T-helper 1 cell treated with Interleukin-12 subunit alpha and Interleukin-12 subunit beta and Interleukin-4 antibody, amounts not matched to agents 30 ng/mL and 1 ng/mL, for 36 hours (primary cell): ENCODE measurements around the gene FNDC7. TPM values are rescaled to one million over a fixed set of nuclear protein-coding genes. Genes with fewer than 3 reads are reported as not detected.
"Not testable (repeated sequence)": the region's sequence is repeated elsewhere in the genome, so short reads cannot be mapped to it uniquely, and the experiment has no call there.

ENCODE experiments used
- intact Hi-C: fragments of 100-400 bp; cut with micrococcal nuclease; formaldehyde crosslinking; loops from one replicate; pipeline ENCODE4 v1.15.1; 2024
- total RNA-seq: library from RNA; stranded (reverse); gene quantifications from 2 replicates; pipeline ENCODE4 v1.2.3, GENCODE V29; 2022

The FNDC7 gene
- total RNA-seq, 1 donor from 2014 or later, result 0.17 TPM

DNA sequence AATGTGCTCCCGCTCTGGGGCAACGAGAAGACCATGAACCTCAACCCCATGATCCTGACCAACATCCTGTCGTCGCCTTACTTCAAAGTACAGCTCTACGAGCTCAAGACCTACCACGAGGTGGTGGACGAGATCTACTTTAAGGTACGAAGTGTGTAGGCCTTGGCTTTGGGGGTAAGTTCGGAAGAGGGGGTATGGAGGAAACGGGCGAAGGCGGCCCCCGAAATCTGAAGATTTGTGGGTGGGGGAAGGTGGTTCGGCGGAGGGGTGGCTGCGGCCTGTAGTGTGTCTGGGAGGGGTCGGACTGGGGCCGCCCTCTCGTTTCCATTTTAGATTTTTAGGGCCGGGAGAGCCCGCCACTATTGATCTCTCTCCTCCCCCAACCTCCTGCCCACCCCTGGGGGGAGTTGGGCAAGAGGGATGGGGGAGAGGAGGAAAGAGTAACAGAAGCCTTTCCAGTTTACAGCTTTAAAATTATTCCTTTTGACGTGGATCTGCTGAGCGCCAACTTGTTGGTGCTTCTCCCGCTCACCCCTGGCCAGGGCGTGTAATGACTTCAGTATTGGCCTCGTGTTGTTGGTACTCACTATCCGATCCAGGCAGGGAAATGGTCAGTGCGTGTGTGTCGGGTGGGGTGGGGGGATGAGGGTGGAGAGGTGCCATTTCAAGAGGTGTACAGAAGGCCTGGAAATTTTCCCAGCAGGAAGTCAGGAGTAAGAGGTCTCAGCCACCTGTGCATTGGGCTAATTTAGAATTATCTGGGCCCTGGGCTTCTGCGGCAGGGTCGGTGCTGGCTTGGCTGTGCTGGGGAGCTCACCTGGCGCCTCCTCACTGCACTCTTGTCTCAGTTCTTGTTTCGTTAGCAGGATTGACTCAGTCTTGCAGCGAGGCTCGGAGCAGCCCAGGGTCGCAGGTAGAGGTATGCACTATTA is 19.7 kb upstream of the FNDC7 start:
- intact Hi-C loops, result loop anchor here (1.0 to 5.0 kb wide), 17 partner anchors 11 to 1636 kb away; partner anchors contain the start of genes CLCC1, EEIG2, GNAI3 and GPSM2

DNA sequence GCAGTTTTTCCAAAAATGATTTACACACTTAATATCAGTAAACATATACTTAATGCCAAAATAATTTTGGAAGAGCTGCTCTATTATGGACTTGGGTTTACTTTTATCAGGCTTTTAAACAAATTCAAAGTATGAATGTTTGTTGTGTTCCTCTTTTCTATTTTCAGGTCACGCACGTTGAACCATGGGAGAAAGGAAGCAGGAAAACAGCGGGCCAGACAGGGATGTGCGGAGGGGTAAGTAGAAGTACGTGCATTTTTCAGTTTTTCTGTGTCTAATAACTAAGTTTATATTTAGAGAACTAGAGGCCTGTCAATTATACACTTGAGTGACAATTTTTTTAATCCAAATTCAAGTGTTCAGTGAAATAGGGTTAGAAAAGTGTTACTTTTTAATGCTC is 17.2 kb upstream of the FNDC7 start:
- intact Hi-C loops, result no loop called here

DNA sequence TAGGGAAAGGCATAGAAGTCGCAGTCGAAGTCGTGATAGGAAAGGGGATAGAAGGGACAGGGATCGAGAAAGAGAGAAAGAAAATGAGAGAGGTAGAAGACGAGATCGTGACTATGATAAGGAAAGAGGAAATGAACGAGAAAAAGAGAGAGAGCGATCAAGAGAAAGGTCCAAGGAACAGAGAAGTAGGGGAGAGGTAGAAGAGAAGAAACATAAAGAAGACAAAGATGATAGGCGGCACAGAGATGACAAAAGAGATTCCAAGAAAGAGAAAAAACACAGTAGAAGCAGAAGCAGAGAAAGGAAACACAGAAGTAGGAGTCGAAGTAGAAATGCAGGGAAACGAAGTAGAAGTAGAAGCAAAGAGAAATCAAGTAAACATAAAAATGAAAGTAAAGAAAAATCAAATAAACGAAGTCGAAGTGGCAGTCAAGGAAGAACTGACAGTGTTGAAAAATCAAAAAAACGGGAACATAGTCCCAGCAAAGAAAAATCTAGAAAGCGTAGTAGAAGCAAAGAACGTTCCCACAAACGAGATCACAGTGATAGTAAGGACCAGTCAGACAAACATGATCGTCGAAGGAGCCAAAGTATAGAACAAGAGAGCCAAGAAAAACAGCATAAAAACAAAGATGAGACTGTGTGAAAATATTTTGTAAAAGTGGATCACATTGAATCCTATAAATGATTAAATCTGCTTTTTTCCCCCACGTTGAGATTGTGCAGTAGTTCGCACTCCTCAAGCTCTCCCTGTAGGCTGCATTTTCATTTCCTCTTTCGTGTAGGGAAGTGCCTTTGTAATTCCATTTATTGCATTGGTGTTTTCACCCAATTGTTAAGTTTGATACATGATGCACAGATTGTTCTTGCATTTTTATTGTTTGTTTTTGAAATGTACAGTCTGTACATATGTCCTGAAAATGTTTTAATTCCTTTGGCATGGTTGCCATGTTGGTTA is 13.1 kb upstream of the FNDC7 start:
- intact Hi-C loops, result no loop called here

DNA sequence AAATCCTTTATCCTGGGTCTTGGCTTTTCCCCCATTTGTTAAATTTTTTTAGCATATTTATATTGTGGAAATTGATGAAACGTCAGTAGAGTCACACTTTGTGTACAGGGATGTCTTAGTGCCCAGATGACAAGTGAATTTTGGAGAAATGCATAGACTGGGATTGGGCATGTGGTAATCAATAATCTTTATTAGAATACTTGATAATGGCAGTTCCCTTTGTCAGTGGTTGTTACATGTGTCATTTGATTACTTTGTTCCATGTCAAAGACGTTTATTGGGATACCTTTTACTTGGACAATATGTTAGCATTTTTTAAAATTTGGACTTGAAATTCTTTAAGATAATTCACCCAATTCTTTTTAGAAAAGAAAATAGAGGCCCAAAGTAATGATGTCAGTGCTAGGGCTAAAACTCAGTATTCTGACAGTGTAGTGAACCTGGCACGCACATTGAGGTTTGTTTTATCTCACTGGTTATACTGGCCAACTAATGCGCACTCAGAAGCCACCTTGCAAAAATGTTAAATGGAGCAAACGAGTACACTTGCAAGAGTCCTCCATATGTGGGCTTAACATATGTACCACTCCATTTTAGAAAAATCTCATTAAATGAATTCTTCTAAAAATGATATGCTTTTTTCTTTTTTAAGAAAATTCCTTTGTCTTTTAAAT is 11.4 kb upstream of the FNDC7 start:
- intact Hi-C loops, result no loop called here

DNA sequence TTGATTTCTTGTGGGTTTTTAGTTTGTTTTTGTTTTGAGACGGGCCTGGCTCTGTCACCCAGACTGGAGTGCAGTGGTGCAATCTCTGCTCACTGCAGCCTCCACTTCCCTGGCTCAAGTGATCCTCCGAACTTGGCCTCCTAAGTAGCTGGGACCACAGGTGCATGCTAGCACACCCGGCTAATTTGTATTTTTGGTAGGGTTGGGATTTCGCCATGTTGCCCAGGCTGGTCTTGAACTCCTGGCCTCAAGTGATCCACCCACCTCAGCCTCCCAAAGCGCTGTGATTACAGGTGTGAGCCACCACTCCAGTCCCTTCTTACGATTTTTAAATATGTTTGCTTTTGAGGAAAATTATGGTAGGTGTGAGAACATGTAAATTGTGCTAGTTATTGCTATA is 10.6 kb upstream of the FNDC7 start:
- intact Hi-C loops, result not testable (repeated sequence)

DNA sequence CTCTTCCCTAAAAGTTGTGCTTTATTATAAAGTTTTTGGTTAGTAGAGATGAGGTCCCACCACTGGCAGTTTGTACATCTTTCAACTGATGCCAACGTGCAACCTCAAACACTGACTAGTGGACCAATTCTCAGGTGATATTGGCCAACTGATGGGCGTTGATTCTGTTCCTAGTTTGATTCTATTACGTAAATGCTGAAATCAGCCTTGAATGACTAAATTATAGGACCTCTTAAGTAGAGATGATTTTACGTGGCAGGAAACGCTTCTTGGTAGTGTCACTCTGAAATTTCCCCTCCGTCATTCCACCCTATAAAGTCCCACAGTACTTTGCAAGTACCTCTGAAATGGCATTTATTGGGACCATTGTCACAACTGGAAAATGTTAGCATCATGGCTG is 8.8 kb upstream of the FNDC7 start:
- intact Hi-C loops, result loop anchor here (1.0 kb wide), 2 partner anchors 11 to 42 kb away; partner anchors contain the start of gene STXBP3

DNA sequence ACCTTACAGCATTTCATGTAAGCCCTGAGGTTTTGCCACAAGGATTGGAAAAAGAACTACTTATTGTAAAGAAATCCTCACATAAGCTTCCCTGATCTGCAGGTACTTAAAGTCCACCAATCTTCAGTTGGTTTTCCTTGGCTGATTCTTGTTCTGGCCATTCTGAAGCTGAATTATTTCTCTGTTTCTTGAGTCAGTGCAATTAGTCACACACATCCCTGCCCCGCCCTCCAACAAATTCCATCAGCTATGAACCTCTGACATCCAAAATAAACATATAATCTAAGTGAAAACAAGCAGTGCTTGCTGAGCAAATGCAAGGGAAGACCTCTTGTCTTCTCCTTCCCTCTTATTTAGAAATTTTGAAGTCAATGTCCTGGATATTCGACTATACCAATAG is 8.2 kb upstream of the FNDC7 start:
- intact Hi-C loops, result loop anchor here (1.0 kb wide), 2 partner anchors 11 to 42 kb away; partner anchors contain the start of gene STXBP3

DNA sequence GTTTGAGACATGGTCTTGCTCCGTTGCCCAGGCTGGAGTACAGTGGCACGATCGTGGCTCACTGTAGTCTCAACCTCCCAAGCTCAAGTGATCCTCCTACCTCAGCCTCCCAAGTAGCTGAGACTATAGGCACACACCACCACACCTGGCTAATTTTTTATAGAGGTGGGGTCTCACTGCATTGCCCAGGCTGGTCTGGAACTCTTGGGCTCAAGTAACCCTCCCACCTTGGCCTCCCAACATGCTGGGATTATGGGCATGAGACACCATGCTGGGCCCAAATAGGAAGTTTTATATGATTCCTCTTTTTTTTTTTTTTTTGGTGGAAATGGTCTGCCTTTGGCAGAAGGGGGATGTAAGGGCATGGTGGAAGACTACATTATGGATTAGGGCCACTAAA is 6.1 kb upstream of the FNDC7 start:
- intact Hi-C loops, result no loop called here

DNA sequence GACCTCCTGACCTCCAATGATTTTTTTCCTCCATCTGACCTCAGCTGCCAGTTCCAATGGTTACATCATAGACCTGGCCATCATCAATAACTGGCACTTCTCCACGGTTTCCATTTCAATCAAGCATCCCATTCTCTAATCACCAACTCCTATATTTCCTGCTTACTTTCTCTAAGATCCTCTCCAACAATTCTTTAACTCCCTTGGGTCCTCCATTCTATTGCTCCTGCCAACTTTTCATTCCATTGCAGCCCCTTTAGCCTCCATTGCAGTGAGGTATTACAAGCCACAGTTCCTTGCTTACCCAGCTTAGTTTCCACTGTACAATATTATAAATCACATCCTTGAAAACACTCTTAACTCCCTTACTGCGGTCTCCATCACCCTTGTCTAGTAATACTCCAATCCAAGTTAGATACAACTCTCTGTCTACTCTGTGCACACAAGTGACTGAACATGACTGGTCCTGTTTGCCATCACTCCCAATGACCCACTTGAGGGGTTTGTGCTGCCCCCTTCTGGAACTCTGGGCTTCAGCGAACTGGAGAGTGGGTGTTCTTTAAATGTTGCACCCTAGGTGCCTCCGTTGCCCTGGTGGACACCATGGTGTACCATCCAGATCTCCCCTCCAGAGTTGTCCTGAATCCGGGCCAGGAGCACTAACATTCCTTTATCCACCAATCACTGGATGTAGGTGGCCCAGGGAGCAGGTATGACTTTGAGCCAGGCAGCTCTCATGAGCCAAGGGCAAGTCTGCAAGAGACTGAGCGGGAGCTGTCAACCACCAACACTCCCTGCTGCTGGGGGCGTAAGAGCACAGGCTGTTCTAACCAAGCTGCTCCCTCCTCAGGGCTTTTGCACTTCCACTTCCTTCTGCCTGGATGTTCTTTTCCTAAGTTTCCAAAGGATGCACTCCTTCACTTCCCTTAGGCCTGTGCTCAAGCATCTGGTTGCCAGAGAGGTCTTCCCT is 3.7 kb upstream of the FNDC7 start:
- intact Hi-C loops, result loop anchor here (1.0 to 2.0 kb wide), 3 partner anchors 16 to 197 kb away; partner anchors contain the start of gene PRPF38B

DNA sequence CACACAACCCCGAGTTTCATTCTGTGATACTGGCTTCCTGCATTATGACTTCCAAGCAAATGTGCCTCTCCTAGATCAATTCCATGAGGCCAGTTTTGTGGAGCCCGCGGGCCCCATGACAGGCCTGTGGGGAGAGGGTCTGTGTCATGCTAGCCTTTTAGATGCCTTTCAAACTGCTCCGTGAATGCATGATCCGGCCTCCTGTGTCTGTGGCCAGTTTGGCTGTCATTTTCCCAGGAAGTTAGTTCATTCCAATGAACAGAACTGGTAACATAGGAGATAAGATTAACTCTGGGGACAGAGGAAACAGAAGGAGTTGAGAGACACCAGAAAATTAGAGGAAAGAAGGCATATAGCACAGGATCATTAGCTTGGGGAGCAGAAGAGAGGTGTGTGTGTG is 3.2 kb downstream of the FNDC7 start:
- intact Hi-C loops, result no loop called here

DNA sequence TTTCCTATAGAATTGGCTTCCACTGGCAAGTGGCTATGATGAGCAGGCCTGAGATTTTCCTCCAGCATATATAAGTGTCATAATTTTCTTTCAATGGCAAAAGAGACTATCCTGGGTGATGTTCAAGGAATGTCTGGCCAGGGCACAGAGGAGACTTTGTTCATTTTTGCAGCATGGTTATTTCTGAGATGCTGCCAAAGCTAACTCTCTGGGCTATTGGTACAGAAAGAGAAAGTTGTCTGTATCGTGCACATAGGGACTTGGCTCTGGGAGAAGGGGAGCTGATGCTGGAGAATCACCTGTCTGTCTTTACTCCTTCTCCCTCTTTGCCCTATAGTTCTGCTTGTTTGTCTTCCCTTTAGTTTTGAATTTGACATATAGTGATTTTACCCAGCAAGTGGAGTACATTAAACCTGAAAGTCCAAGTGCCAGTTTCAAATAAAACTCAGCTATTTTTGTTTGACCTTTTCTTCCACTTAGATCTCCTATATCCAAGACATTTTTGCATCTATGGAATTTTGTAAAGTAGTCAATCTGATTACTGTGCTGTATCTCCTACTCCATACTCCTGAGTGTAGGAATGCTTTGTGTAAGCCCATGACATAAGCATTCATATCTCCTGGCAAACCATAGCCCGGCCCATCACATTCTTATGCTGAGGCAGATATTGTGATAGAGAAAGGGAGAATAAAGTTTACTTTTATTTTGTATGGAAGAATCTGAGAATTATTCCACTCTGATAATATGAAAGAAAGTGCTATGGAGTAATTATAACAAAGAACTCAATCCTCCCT is 3.9 kb downstream of the FNDC7 start:
- intact Hi-C loops, result no loop called here

DNA sequence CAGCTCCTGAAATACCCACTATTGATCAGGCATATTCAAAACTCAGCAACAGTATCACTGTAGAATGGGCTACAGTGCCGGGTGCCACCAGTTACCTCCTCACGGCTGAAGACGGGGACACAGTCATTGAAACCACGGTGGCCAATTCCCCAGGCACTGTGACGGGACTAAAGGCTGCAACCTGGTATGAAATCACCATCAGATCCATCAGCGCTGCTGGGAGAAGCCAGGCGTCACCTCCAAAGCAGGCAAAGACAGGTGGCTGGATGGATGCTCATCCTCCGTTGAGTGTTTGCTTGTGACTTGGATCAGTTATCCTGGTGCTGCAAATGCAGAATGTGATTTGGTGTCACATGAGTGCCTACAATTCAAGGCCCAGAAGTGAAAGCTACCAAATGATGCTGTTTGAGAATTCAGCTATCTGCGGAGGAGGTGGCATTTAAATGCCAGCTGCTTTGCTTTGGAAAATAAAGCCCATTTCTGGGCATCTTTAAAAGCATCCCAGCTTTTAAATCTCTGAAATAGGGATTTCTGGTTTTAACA is 5.1 kb downstream of the FNDC7 start:
- intact Hi-C loops, result no loop called here

DNA sequence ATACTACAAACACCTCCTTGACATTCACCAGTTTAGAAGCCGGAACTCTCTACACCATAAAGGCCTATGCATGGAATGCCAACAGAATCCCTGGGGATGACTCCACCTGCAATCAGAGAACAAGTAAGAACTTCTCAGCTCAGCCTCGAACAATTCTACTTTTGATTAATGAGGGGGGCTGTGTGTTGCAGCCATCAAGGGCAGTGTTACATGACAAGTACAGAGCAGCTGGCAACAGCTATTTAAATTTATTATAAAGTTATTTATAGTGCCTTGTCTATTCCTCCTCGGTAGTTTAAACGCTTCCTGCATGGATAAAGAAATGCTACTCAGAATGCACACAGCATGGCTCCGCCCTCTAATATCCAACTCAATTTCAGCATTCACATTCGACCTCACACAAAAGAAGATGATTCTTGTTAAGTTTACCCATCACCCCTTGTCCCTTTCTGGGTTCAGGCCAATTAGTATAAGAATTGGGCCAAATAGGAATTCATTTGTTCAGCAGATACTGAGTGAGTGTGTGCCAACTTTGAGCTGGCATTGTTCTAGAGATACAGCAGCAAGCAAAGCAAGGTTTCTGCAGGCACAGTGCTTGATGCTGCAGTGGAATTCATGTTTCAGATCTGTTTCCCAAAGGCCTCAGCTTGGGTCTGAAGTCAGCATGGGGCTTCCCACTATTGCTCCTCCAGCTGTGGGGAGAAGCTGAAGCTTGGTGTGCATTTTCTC is 6.4 kb downstream of the FNDC7 start:
- intact Hi-C loops, result no loop called here

DNA sequence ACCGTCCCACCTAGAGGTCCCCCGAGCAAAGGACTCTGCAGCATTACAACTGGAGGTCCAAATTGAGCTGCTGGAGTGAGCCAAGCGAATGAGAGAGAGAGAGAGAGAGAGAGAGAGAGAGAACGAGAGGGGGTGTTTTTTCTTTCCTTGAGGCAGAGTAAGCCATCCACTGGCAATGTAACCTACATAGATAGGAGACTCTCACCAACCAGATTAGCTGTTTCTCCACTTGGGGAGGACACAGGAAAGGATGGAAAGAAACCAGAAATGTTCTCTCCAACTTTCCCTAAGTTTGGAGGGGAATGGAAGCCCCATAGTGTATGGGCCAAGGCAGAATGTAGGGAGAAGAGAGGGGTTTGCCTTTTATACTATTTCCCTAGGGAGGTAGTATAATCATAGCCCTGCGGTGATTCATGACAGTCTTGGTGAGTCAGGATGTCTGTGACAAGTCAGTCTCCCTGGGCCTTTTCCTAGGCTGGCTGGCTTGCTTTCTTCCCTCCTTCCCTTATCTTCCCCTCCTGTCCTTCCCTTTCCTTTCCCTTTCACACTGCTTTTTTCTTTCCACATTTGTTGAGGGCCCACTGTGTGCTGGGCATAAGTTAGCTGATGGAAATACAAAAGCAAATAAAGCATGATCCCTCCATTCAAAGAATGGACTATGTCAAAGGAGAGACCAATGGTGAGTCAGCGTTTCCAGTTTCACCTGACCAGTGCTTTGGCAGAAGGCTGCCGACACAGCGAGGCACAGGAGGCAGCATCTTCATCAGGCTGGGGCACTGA is 7.1 kb downstream of the FNDC7 start:
- intact Hi-C loops, result no loop called here

DNA sequence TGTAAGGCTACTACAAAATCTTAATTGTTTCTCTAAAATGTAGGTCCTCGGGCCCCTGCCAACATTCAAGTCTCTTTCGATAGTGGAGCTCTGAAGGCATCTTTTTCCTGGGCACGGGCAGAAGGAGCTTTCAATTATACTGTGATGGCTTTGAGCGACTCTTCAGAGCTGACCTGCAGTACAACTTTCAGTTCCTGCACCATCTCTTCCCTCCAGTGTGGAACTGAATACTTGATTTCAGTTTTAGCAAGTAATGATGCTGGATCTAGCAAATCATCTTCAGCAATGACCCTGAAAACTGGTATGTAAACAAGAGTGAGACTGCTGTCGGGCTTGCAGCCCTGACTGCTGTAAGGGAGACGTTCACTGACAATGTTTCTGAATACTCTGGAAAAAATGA is 9.6 kb downstream of the FNDC7 start:
- intact Hi-C loops, result loop anchor here (2.0 kb wide), 1 partner anchor 15 kb away; no protein-coding TSS in a partner anchor

DNA sequence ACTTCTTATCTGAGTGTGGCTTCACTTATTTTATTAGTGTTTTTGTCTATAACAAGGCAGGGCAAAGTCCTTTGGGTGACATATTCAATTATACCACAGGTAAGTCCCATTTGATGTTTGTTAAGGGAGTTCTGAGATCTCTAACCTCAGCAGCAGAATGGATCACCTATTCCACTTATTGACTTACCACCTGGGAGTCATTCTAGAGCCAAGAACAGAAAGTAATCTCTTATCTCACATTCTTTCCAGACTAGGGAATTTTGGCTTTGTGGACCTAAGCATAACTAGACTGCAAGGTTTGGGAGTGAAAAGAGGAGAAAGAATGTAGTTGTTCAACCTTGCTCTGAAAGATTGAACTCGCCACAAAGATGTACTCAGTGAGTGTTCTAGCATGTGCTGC is 13.2 kb downstream of the FNDC7 start:
- intact Hi-C loops, result no loop called here

DNA sequence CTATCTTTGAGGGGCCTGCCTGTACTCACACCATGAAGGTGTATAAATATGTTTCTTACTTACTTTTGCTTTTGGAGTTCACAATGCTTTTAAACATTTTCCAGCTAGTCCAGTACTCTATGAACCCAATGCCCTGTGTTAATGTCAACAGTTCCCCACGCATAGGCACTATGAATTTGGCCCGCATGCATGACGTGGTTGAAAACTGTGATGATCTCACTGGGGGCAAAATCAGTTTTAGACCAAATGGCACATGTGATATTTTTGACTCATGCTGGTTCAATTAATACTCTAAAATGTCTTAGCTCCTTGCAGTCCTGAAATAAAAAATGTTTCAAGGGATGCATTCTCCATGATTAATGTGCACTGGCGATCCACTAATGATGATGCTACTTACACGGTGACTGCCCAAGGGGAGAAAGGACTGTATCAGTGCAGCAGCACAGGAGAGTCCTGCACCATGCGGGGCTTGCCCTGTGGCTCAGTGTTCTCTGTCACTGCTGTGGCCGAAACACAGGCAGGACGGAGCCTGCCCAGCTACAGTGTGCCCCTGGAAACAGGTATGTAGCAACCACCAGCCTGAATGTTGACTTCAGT is 15.7 kb downstream of the FNDC7 start:
- intact Hi-C loops, result no loop called here
